Measurements from ENCODE around the gene PRR13.
A peak's percentile ranks its signal among the peaks of the same experiment; 100 is the strongest.
"Not testable (repeated sequence)": the region's sequence is repeated elsewhere in the genome, so short reads cannot be mapped to it uniquely, and the experiment has no call there.

PRR13 gene

DNA sequence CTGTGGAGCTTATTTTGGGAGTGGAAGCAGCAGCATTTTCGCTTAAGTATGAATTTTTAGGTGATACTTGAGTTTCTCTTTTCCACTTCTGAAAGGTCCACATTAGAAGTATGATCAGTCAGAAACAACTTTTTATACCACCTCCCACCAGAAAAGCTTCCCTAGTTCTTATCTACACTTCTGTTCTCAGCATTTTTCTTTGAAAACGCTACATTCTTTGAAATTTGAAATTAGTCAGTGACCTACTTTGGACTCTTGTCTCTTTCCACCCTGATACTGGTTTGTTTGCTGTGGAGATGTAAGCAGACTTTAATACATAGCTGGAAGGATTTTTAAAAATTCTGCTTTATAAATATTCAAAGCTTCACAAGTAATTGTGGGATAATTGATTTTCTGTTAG lies 32.5 kb downstream of the PRR13 start:
- DNase-seq = no peak

DNA sequence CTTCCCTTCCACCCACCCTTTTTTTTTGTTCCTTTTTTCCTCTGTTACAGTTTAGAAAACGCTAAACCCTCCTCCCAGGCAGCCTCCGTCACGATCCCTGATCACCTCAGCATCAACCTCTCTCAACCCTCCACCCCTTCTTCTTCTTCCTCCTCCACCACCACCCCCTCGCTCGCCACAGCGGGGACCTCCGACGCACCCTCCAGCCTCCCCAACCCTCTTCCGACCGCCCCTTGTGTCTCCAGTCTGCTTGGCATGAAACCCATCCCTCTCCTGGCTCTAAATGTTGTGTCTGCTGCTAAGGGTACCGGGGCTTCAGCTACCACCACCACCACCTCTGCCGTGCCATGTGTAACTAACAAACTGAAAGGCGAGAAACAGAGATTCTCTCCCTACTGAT lies 33.3 kb downstream of the PRR13 start:
- DNase-seq = no peak

DNA sequence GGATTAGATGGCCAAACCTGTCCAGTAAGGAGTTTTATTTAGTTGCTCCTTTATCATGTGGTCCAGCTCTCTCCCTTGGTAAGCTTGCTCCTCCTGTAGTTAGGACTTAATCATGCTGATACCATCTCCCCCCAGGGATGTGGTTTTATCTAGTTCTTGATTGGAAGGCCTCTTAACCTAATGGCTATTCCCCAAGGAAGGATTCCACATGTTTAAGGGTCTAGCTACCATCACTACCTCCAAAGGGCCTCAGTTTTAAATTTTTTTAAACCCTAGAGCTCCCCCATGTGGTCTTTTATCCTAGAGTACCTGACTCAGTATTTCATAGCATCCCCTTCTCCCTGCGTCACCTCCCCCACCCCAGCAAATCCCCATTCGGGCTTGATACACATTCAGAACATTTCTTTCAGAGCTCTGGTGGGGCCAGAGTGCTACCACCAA lies 35.3 kb downstream of the PRR13 start:
- DNase-seq = no peak

DNA sequence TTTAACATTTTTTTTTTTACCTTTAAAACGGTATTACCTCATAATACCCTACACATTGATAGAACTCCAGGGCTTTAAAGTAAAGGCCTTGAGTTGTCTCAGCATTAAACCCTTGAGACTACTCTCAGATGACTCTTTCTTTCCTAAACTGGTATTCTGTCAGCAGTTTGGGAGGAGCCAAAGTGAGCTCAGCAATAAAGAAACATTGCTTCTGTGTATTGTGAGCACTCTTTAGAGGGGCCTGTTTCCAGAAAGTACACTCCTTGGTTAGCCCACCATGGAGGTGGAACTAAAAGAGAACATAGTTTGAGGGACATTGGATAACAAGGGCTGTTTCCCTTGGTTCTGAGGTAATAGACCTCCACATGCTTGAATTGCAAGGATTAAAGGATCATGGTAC lies 37.3 kb downstream of the PRR13 start:
- no peak for DNase-seq

DNA sequence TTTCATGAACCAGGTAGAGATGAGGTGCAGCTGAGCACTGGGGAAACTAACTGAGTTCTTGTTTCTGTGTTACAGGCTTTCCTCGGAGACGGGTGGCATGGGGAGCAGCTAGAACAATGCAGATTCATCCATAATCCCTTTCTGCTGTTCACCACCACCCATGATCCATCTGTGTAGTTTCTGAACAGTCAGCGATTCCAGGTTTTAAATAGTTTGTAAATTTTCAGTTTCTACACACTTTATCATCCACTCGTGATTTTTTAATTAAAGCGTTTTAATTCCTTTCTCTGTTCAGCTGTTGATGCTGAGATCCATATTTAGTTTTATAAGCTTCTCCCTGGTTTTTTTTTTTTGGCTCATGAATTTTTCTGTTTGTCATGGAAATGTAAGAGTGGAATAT lies 37.8 kb downstream of the PRR13 start:
- no peak for DNase-seq

DNA sequence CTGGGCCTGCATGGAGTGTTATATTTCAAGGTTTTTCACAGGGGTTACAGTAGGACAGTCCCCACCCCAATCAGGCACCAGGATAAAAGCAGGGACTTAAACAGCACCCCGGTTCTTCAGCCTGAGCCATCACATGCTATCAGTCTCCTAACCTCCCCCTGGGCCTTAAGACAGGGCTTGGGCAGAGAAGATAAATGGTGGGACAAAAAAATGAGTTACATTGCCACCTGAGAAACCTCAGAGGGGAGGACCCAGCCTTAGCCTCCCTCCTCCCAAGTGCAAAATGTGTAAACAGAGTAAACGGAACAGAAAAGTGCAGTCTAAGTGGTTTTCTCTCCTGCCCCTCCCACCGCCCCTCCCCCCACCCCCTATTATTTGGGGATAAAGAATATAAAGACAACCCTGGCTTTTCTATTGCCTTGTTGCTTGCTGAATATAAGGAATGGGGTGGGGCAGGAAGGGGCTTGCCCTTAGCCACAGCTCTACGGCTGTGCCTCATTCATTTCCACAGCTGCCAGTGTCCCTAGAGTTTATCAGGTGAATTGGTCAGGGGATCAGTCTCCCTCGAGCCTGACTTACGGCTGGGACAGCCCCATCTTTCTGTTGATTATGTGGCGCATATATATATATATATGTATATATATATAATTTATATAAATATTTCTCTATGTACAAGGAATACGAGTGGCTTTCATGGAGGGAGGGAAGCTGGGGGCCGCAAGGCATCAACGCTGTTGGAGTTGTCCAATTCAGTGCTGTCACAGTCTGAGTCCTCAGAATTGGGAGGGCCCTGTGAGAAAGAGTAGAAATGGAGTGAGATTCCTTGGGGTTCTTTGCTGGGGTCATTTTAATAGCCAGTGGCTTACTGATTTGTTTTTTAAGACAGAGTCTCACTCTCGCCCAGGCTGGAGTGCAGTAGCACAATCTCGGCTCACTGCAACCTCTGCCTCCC lies 39.2 kb downstream of the PRR13 start:
- DNase-seq = no peak

DNA sequence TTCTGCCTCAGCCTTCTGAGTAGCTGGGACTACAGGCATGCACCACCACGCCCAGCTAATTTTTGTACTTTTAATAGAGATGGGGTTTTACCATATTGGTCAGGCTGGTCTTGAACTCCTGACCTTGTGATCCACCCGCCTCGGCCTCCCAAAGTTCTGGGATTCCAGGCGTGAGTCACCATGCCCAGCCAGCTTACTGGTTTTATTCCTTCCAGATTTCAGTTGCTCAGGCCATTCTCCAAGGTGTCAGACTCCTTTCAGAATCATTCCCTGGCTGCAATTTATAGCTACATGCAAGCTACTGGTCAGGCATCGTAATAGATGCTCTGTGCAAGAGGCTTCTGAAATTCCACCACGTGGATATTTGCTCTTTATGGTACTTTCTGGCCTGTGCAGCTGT lies 39.9 kb downstream of the PRR13 start:
- not testable (repeated sequence) for DNase-seq

DNA sequence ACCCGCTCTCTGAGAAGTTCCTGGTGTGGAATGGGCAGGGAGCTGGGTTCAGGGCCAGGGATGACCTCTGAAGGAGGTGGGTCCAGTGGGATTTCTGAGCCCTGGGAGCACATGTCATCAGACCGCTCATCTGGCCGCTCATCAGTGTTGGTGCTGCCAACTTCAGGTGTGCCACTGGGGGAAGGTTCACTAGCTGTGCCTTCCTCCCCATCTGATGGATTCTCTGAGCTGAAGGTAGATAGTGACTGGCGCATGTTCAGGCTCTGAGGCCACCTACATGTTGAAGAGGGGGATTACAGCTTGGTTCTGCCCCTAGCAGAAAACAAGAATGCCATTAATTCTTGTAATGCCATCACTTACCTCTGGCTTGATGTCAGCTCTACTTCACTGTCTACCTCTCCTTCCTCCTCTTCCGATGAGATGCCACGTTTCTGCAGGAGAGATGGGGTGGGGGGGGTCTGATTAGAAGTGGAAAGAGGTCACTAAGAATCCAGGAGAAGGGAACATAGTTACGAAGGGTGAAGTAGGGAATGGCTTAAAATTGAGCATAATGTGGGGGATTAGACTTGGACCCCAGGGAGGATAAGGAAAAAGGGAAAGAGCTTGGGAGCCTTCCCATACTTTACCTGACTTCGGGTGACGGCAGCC lies 40.5 kb downstream of the PRR13 start:
- no peak for DNase-seq

DNA sequence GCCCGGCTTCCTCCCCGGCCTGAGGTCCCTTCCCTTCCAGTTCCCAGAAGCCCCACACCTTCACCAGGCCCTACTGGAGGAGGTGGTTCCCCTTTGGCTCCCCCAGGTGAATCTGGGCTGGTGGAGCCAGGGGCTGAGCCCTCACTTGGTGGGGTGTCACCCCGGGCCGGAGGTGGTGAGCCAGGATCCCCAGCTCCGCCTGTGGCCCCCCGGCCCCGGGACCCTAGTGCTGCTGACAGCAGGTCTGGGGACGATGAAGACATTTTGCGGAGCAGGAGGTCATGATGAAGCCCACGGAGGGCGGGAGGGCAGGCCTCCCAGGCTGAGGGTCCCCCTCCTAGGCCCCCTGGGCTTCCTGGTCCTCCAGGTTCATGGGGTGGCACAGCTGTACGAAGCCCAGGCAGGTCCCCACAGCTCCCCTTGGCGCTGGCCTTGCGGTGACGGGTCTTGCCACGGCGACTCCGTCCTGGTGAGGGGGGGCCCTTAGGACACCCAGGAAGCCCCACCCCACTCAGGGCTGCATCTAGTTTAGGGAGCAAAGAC lies 41.2 kb downstream of the PRR13 start:
- no peak for DNase-seq

DNA sequence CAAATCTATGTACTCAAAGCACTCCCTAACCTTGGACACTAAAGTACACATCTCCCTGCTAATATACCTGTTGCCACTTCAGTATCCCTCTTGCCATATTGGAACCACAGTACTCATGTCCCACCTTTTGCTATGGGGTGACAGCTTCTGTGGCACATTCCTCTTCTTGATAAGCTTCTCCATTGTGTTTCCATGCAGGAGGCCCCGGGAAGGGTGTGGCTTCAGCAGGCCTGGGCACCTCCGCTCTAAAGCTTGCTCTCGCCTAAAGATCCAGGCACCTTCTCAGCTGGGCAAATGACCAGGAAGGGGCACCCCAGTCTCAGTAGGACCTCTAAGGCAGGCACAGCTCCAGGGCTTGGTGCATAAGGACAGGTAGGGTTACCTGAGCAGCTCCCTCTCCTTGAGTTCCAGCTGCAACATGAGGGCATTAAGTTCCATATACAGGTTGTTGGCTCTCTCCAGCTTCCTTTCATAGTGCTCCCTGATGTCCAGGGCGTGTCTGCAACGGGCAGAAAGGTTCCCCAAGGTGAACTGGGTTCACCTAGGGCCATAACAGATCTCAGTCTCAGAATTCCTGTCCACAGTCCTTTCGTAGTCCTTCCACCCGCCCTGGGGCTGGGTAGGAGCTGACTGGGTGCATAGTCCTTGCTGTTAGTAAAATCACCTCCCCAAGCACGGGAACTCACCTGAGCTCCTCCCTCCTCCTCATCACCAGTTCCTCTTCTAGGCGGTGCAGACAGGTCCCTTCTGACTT lies 41.9 kb downstream of the PRR13 start:
- no peak for DNase-seq

DNA sequence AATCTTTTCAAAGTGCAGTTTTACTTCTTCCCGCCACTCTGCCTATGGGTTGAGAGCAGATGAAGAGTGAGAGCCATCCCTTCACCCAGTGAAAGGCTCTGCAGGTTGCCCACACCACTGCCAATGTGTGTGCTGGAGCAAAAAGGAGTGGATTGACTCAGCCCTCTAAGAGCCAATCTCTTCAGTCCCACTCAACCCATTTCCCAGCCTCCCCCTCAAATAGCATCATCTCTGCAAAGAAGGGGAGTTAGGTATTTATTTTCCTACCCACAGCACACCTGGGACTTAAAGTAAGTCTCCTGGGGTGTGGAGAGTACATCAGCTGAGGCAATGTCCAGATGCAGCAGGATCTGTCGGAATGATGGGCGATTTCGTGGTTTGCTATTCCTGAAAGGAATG lies 42.4 kb downstream of the PRR13 start:
- DNase-seq = no peak

DNA sequence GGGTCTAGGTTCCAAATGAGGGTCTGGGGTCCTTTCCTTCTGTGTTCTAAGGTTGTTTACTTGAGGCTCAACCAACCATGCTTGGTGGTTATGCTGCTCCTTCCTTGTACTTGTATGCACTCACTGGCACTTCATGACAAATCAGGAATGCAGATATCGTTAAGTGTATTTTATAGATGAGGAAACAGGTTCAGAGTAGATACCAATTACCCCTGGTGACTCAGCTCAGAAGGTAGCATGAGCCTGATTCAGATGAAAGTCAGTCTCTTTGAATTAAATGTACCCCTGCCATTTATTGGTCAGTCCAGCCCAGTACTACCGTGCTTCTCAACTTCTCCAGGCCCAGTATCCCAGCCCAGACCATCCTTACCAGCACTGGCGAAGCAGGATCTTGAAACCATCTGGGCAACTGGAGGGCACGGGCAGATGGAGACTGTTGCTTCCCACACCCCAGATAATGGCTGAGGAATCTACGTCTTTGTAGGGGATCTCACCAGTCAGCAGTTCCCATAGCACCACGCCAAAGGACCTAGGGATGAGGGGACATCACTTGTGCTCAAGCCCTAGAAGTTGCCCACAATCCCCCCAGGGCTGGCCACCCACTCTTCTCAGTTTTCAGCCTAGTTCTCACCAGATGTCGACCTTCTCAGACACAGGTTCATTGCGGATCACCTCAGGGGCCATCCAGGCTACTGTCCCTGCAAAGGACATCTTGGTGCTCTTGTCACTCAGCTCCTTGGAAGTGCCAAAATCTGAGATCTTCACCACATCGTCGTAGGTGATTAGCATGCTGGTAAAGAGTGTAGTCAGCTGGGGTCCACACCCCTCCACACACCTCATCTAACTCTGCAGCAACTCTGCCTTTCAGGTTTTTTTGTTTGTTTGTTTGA lies 43.4 kb downstream of the PRR13 start:
- no peak for DNase-seq

DNA sequence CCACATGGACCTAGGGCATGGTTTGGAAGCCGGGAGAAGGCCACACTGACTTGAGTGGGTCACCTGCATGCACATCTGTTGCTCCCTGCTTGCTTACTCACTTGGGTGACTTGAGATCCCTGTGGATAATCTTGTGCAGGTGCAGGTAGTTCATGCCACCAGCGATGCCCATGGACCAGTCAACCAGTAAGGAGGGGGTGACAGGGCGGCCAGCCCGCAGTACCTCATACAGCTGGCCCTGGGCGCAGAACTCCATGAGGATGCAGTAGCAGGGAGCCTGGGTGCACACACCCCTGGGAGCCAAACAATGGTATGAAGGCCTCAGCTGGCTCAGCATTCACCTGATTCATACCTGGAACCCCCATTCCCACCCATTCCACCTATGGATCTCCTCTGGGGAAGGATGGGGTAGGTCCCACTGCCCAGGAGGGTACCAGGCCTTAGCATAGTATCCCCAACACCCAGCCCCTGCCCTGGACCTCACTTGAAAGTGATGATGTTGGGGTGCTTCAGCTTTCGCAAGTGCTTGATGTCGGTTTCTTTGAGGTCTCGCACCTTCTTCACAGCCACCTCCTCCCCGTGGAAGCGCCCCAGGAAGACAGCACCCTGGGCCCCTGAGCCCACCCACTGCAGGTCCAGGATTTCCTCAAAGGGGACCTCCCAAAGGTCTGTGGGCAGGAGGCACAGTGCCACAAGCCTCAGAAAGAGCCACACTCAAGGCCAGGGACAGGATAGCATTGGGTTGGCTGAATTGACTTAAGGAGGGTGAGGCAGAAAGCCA lies 44.6 kb downstream of the PRR13 start:
- DNase-seq = no peak

DNA sequence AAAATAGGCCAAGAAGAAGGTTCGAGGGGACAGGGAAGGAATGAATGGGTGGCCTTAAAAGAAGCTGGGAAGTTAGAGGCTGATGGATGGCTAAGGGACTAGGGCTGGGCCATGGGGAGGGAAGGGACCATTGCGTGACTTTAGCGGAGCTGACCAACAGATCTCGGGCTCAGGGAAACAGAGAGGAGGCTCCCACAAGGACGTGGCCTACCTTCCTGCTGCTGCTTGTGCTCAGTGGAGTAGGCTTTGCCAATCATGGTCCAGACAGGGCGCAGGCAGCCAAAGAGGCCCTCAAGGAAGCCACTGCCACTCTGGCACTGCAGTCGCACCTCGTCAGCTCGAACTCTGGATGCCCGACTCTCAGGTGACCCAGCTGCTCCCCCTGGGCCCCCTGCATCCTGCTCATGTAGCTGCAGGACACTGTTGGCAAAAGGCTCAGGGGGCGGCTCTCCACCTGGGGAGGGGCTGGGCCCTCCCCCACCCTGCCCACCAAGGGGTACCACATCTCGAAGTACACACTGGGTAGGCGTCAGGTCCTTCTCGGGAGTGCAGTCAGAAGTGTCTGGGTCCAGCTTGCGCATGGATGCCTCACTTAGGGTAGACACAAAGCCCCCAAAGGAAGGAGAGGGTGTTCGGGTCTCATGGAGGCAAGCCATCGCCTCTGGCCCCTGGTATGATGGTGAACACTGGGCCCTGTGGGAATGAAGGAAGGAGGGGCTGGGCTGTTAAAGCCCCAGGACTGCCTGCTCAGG lies 45.4 kb downstream of the PRR13 start:
- no peak for DNase-seq

DNA sequence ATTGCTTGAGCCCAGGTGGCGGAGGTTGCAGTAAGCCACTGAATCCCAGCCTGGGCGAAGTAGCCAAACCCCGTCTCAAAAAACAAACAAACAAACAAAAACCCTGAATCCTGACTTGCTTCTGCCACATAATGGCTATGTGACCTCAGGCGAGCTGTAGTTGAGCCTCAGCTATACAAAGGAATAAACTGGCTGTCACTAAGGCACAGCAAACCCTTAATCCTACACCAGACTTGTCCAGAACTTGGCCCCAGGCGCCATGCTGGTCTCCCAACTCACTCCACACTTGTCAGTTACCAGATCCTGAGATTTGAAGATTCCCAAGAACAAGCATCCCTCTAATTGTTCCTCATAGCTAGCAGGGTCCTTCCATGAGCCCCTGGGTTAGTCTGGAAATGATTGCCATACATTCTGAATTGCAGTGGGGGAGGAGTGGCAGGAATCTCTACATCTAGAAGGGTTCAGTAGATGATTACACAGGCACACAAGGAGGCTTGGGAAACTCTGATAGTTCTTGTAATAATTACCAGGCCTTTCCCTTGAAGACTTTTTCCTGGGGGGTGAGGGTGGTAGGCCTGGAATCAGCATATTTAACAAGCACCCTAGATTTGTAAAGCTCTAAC lies 47.8 kb downstream of the PRR13 start:
- DNase-seq = no peak

DNA sequence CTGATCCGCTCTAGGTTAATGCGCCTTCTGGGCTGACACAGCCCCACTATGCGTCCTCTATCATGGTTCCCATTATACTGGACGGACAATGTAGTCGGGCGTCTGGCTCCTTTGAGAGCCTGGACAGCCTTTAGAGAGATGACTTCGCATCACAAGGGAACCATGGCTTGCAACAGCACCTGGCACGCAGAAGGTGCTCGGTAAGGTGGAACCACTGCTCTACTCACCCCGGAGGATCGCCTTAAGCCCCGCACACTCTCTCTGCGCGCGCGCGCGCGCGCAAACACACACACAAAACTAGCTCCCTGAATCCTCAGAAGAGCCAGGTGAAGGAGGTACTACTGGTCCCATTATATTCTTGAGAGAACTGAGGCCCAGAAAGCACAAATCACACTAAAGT lies 50.7 kb downstream of the PRR13 start:
- no peak for DNase-seq

DNA sequence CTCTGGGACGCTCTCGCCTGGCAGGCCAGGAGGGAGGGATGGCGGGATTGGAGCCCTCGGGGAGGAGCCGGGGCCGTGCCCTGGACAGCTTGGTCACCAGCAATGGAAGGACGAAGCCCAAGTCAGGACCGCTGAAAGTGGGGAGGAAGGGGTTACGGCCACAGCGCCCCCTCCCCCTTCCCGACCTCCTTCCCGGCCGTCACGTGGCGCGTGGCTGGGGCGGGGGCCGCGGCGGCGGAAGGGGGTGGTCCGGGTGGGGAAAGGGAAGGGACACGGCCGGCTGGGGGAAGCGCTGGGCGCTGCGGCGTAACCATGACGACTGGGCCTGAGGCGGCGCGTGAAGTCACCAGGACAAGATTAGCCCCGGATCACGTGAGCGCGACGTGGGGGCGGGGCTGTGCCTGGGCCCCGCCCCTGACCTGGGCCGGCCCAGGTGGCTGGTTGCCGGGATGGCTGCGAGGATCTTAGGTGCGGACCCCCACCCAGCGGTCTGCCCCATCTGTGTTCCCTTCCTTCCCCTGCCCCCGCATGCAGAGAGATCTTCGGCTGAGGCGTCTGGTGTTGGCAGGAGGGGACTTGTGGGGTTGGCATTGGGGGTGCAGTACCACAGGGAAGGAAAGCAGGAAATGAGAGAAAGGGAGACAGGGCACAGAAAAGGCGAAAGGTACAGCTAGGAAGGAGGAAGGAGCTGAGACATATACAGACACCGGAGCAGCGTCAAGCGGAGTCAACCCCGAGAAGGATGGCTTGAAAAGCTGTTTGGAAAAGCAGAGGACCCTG lies 51.5 kb downstream of the PRR13 start:
- peak; percentile 81 to 83 for DNase-seq

DNA sequence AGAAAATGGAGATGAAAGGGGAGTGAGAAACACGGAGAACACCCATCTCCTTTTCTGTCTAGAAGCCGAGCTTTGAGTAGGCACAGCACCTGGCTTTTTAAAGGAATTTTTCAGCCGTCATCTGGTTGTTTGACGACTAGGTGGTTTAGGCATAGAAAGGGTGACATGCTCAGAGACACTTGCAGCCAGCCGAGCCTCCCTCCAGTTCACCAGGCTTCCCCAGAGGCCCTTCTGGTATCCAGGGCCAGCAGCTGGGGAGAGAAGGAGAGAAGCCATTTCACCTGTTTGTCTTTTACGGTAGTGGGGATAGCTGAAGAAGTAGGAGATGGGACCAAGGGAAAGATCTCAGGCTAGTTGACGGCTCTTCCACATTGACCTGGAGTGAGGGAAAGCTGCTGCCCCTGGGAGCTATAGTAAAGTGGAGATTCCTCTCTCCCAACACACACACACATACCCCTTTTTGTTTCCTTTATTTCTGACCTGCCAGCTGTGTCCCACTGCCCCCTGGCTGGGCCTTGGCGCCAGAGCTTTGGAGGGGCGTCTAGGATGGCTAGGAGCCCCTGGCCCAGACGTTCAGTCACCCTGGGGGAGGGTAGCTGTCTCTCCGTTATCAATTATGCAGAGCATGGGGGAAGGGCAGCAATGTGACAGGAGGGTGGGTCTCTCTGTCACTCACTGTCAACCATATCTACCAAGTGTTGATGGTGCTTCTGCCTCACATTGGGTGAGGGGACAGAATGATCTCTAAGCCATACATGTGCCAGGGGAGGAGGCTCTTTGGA lies 52.3 kb downstream of the PRR13 start:
- DNase-seq = no peak

Data from stimulated activated CD4-positive, alpha-beta T cell treated with anti-CD3 and anti-CD28 coated beads, Interleukin-4, amount 100 ng/mL, for 4 hours (primary cell).